RWPE2 (cell line): ENCODE data around the gene TCFL5.

Experiments used
- ATAC-seq: fragments of 200-7000 bp; cut with Tn5 transposase; 3 replicates; pipeline ENCODE4 v1.9.1; 2021; ENCODE audit warnings: low read depth
- DNase-seq: peaks from one replicate; pipeline ENCODE4 v3.0.0-alpha.2; 2020; ENCODE audit warnings: low spot score
- H3K27ac ChIP-seq: fragments of 450-650 bp; 2 replicates; pipeline ENCODE4 v1.5.1; 2017; ENCODE audit warnings: mild to moderate bottlenecking; ENCODE audit not compliant: poor library complexity, severe bottlenecking
- H3K27me3 ChIP-seq: fragments of 250-450 bp; sonication (Bioruptor Pico); 2 replicates; pipeline ENCODE4 v1.5.1; 2021; ENCODE audit warnings: mild to moderate bottlenecking, moderate library complexity; ENCODE audit not compliant: insufficient read depth, poor library complexity, severe bottlenecking
- H3K36me3 ChIP-seq: fragments of 250-450 bp; sonication (Bioruptor Pico); 2 replicates; pipeline ENCODE4 v1.5.1; 2020; ENCODE audit warnings: low read depth, mild to moderate bottlenecking, moderate library complexity
- H3K4me1 ChIP-seq: fragments of 250-450 bp; sonication (Bioruptor Pico); 2 replicates; pipeline ENCODE4 v1.5.1; 2021; ENCODE audit warnings: mild to moderate bottlenecking, moderate library complexity; ENCODE audit not compliant: insufficient read depth, poor library complexity, severe bottlenecking
- H3K4me3 ChIP-seq: fragments of 250-450 bp; sonication (Bioruptor Pico); 2 replicates; pipeline ENCODE4 v1.5.1; 2021; ENCODE audit warnings: mild to moderate bottlenecking, moderate library complexity; ENCODE audit not compliant: severe bottlenecking
- H3K9me3 ChIP-seq: fragments of 250-450 bp; sonication (Bioruptor Pico); 2 replicates; pipeline ENCODE4 v1.5.1; 2021; ENCODE audit warnings: mild to moderate bottlenecking, moderate library complexity; ENCODE audit not compliant: severe bottlenecking
- TF ChIP-seq, protein P1 (sequence below): fragments of 450-650 bp; IDR thresholded peaks from one replicate; pipeline ENCODE4 v1.5.1; 2017; ENCODE audit warnings: mild to moderate bottlenecking, moderate library complexity; ENCODE audit not compliant: poor library complexity, severe bottlenecking

The TCFL5 gene

DNA sequence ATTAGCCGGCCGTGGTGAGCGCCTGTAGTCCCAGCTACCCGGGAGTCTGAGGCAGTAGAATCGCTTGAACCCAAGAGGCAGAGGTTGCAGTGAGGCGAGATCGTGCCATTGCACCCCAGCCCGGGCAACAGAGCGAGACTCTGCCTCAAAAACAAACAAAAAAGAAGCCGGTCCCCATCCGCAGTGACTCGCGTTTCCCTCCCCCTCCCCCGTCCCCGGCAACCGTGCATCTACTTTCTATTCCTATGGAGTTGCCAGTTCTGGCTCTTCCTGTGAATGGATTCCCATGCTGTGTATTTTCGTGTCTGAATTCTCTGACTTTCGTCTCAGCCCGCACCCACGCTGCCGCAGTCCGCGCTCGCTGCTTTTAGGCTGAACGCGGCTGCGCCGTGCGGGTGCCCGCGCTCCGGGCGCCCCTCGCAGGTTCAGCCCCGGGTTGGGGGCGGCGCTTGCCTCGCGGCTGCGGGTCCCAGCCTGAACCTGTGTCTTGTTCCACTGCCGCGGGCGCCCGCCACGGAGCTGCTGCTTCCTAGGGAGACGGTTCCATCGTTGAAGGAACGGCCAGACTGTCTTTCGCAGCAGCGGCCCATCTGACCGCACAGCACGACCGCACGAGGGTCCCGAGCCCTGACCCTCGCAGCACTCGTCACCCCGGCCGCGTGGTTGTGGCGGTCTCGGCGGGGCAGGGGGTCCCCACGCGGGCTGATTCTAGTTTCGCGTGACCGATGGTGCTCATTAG is 66.4 kb downstream of the TCFL5 start:
- no peak for DNase-seq
- H3K36me3 ChIP-seq, result peaks cover 32% of the 10 kb centered on the region
- H3K27me3 ChIP-seq, result no peaks in the 10 kb centered on the region
- H3K9me3 ChIP-seq, result no peaks in the 10 kb centered on the region
- H3K27ac ChIP-seq, result peak overlapping the region; percentile 88
- ATAC-seq, result peak; percentile 8
- H3K4me1 ChIP-seq, result peaks cover 22% of the 10 kb centered on the region
- TF ChIP-seq, protein P1, sequence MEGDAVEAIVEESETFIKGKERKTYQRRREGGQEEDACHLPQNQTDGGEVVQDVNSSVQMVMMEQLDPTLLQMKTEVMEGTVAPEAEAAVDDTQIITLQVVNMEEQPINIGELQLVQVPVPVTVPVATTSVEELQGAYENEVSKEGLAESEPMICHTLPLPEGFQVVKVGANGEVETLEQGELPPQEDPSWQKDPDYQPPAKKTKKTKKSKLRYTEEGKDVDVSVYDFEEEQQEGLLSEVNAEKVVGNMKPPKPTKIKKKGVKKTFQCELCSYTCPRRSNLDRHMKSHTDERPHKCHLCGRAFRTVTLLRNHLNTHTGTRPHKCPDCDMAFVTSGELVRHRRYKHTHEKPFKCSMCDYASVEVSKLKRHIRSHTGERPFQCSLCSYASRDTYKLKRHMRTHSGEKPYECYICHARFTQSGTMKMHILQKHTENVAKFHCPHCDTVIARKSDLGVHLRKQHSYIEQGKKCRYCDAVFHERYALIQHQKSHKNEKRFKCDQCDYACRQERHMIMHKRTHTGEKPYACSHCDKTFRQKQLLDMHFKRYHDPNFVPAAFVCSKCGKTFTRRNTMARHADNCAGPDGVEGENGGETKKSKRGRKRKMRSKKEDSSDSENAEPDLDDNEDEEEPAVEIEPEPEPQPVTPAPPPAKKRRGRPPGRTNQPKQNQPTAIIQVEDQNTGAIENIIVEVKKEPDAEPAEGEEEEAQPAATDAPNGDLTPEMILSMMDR, result no peak
- peak overlapping the region; percentile 98 for H3K4me3 ChIP-seq

DNA sequence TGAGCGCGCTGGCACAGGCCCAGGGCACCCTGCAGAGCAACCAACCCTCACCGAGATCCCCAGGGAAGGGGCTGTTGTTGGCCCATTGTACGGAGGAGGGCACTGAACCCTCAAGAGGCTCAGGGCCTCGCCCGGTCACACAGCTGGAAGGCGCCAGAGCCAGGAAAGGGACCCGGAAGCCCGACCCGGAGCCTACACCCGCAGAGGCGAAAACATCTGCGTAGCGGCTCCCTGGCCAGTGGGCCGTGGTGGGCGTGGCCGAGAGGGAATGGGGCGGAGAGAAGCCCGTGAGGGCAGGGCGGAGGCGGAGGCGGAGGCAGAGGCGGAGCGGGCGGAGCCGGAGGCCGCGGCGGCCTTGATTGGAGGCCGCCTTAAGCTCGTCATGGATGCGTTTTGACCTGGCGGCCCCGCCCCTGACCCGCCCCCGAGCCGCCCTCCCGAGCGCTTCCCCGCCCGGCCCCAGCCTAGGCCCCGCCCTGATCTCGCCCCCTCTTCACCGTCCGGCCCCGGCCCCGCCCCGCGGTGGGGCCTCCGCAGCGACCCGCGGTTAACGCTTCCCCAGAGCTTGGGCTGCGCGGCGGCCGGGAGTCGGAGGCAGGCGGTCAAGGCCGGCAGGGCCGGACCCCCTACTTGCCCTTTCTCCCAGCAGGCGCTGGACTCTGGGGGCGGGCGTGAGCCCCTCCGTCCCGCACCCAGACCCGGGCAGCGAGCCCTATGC is 67.5 kb downstream of the TCFL5 start:
- DNase-seq (peak; percentile 99), ATAC-seq (peak; percentile 76)
- peak overlapping the region; percentile 88 for H3K27ac ChIP-seq
- H3K36me3 ChIP-seq, result peaks cover 22% of the 10 kb centered on the region
- no peaks in the 10 kb centered on the region for H3K27me3 ChIP-seq
- peak overlapping the region; percentile 98 for H3K4me3 ChIP-seq
- peaks cover 22% of the 10 kb centered on the region for H3K4me1 ChIP-seq
- H3K9me3 ChIP-seq, result no peaks in the 10 kb centered on the region
- TF ChIP-seq, protein P1, result no peak

DNA sequence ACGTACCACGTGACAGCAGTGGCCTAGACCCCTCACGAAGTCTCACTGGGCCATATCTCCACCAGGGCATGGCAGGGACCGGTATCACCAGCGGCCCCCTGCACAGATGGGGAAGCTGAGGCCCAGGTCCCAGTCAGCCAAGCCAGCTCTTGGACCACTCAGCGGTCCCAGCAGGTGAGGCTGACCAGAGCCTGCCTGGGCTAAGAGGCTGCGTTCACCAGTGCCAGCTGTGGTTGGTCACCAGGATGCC is 67.9 kb downstream of the TCFL5 start:
- no peak for DNase-seq
- peaks cover 17% of the 10 kb centered on the region for H3K36me3 ChIP-seq
- TF ChIP-seq, protein P1, result no peak
- no peak for ATAC-seq
- H3K4me3 ChIP-seq, result peak overlapping the region; percentile 11
- no peak overlapping the region for H3K27ac ChIP-seq
- no peaks in the 10 kb centered on the region for H3K27me3 ChIP-seq
- H3K9me3 ChIP-seq, result no peaks in the 10 kb centered on the region
- H3K4me1 ChIP-seq, result peaks cover 22% of the 10 kb centered on the region

DNA sequence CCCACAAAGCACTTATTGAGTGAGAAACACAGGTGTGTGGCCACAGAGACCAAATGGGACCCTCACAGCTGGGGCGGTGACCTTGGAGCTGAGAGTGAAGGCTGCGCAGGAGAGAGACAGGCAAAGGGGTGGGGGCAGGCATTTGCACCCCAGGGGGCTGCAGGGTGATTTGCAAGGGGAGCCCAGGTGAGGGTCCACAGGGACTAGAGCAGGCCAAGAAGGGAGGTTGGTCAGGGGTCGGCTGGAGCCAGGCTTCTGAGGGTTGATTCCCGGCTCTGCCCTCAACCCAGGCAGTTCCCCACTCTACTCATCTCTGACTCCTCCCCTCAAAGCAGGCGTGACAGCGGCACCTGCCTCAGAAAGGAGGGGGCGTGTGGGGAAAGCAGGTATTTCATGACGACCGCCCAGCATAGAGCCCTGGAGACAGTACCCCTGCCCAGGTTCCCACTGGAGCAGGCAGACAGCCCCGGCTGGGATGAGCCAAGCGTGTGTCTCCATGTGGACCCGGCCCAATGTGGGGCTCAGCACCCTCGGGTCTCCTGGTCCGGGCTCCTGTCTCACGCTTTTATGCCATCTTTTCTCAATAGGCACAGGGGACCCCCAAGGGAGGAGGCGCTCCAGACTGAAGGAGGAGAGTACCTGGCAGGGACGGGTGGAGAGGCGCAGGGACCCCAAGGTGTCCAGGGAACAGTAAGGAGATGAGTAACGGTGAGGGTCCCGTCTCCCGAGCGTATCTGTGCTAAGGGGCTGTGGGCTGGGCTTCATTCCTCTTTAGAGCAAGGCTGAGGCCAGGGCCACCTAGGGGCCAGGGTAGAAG is 68.5 kb downstream of the TCFL5 start:
- H3K9me3 ChIP-seq, result no peaks in the 10 kb centered on the region
- H3K36me3 ChIP-seq, result peaks cover 12% of the 10 kb centered on the region
- no peak for DNase-seq
- TF ChIP-seq, protein P1, result no peak
- no peaks in the 10 kb centered on the region for H3K27me3 ChIP-seq
- peaks cover 22% of the 10 kb centered on the region for H3K4me1 ChIP-seq
- ATAC-seq, result no peak
- H3K27ac ChIP-seq, result no peak overlapping the region
- H3K4me3 ChIP-seq, result no peak overlapping the region
